ENCODE data around the gene NOC4L.

The NOC4L gene

GRCh38 chr12:132201391-132202120 lies 57.3 kb downstream of the NOC4L start:
- DNase-seq: no peak
